IPS-18a (cell line): ENCODE results near the gene PTDSS2.
A peak's percentile ranks its signal among the peaks of the same experiment; 100 is the strongest.
"Not testable (repeated sequence)": the region's sequence is repeated elsewhere in the genome, so short reads cannot be mapped to it uniquely, and the experiment has no call there.

Experiments
- H3K27ac ChIP-seq: one replicate; pipeline ENCODE4 v1.5.1; 2013; ENCODE audit warnings: low read length
- H3K27me3 ChIP-seq: one replicate; pipeline ENCODE4 v1.6.1; 2013; ENCODE audit warnings: mild to moderate bottlenecking, low read length; ENCODE audit not compliant: control insufficient read depth, insufficient read depth
- H3K36me3 ChIP-seq: one replicate; pipeline ENCODE4 v1.6.1; 2013; ENCODE audit warnings: low read depth, low read length; ENCODE audit not compliant: control insufficient read depth
- H3K4me1 ChIP-seq: one replicate; pipeline ENCODE4 v1.6.1; 2013; ENCODE audit warnings: low read depth, low read length; ENCODE audit not compliant: control insufficient read depth
- H3K4me3 ChIP-seq: one replicate; pipeline ENCODE4 v1.5.1; 2013; ENCODE audit warnings: low read length
- H3K9ac ChIP-seq: one replicate; pipeline ENCODE4 v1.6.1; 2013; ENCODE audit warnings: mild to moderate bottlenecking, low read length, moderate library complexity
- H3K9me3 ChIP-seq: one replicate; pipeline ENCODE4 v1.6.1; 2013; ENCODE audit warnings: low read depth, low read length; ENCODE audit not compliant: control insufficient read depth

Gene PTDSS2

DNA sequence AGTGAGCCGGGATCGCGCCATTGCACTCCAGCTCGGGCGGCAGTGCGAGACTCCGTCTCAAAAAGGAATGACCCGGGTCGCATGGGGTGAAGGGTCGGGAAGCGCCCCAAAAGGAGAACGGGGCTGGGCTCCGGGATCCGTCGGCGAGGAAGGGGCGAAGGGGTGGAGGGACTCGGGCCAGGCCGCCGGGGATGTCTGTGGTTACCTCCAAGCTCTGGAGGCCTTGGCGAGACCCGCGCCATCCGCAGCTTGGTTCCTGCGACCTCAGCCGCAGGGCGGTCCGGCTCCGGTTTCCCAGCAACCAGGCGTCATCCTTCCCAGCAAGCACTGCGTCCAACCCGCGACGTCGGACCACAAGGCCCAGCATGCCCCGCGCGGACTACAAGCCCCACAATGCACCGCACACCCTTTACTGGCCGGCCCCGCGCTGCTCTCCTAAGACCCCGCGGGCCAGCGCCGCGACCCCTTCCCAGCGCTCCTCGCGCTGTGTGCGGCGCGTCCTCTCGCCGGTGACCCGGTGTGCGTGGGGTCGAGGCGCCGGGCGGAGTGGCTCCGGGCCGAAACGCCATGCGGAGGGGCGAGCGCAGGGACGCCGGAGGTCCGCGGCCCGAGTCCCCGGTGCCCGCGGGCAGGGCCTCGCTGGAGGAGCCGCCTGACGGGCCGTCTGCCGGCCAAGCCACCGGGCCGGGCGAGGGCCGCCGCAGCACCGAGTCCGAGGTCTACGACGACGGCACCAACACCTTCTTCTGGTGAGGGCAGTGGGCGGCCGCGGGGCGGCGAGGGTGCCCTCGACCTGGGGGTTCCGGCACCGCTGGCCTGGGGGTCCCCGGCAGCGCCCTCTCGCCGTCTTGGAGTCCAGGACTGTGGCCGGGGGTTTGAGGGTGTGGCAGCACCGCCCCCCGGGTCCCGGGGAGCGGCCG lies at the start of gene PTDSS2:
PTDSS2 (plus strand) TSS at position 391 of the 920 bp plus-strand sequence; CDS start at position 568, 177 bp downstream.
- Histone ChIP-seq H3K36me3 (peaks cover 10% of the 10 kb centered on the region), H3K27ac (no peak within 1 kb of the TSS), H3K9me3 (no peaks in the 10 kb centered on the region), H3K9ac (peak within 1 kb of the TSS; percentile 63), H3K27me3 (no peaks in the 10 kb centered on the region), H3K4me1 (peaks cover 5% of the 10 kb centered on the region), H3K4me3 (peak within 1 kb of the TSS; percentile 85)

DNA sequence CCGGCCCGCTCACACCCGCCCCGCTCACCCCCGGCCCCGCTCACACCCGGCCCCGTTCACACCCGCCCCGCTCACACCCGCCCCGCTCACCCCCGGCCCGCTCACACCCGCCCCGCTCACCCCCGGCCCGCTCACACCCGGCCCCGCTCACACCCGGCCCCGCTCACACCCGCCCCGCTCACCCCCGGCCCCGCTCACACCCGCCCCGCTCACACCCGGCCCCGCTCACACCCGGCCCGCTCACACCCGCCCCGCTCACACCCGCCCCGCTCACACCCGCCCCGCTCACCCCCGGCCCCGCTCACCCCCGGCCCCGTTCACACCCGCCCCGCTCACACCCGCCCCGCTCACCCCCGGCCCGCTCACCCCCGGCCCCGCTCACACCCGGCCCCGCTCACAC lies 48.9 kb upstream of the PTDSS2 start:
- not testable (repeated sequence) for H3K27me3 ChIP-seq, H3K4me3 ChIP-seq, H3K36me3 ChIP-seq, H3K4me1 ChIP-seq, H3K9me3 ChIP-seq, H3K27ac ChIP-seq, H3K9ac ChIP-seq

DNA sequence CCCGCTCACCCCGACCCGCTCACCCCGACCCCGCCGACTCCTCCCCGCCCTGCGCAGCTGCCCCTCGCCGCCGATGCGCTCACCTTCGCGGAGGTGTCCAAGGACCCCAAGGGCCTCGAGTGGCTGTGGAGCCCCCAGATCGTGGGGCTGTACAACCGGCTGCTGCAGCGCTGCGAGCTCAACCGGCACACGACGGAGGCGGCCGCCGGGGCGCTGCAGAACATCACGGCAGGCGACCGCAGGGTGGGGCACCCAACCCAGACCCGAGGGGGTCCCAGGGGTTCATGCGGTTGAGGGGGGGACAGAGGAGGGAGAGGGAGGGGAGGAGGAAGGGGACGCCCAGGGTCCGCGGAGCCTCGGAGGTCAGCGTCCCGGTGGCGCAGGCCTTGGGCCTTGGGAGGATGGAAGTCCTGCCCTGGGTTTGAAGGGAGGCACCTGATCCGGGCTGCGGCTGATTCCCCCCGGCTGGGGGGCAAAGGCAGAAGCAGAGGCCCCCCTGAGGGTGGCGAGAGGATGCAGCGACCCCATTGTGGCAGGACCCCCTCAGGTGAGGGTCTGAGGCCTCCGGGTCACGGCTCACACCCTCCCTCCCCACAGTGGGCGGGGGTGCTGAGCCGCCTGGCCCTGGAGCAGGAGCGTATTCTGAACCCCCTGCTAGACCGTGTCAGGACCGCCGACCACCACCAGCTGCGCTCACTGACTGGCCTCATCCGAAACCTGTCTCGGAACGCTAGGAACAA lies 46.9 kb upstream of the PTDSS2 start:
- Histone ChIP-seq H3K9me3 (no peaks in the 10 kb centered on the region), H3K27me3 (peaks cover 4% of the 10 kb centered on the region), H3K27ac (no peak overlapping the region), H3K9ac (no peak overlapping the region), H3K4me1 (no peaks in the 10 kb centered on the region), H3K4me3 (no peak overlapping the region), H3K36me3 (no peaks in the 10 kb centered on the region)

DNA sequence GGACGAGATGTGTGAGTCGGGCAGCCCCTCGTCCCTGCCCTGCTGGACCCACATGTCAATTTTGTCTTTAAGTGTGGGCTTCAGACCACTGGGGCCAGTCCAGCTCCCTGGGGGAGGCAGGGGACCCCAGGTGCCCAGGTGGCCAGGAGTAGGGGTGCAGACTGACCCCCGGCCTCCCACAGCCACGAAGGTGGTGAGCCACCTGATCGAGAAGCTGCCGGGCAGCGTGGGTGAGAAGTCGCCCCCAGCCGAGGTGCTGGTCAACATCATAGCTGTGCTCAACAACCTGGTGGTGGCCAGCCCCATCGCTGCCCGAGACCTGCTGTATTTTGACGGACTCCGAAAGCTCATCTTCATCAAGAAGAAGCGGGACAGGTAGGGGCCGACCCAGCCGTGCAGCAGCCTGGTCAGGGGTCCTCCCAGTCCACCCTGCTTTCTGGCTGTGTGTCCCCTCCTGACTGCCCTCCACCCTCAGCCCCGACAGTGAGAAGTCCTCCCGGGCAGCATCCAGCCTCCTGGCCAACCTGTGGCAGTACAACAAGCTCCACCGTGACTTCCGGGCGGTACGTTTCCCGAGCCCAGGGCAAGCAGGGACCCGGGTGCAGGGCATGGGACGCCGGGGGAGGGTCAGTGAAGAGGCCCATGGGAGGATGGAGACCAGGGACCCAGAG lies 46.2 kb upstream of the PTDSS2 start:
- H3K9ac ChIP-seq: no peak overlapping the region
- no peaks in the 10 kb centered on the region for H3K36me3 ChIP-seq
- no peaks in the 10 kb centered on the region for H3K9me3 ChIP-seq
- no peaks in the 10 kb centered on the region for H3K4me1 ChIP-seq
- no peak overlapping the region for H3K27ac ChIP-seq
- H3K4me3 ChIP-seq: no peak overlapping the region
- H3K27me3 ChIP-seq: peaks cover 5% of the 10 kb centered on the region

DNA sequence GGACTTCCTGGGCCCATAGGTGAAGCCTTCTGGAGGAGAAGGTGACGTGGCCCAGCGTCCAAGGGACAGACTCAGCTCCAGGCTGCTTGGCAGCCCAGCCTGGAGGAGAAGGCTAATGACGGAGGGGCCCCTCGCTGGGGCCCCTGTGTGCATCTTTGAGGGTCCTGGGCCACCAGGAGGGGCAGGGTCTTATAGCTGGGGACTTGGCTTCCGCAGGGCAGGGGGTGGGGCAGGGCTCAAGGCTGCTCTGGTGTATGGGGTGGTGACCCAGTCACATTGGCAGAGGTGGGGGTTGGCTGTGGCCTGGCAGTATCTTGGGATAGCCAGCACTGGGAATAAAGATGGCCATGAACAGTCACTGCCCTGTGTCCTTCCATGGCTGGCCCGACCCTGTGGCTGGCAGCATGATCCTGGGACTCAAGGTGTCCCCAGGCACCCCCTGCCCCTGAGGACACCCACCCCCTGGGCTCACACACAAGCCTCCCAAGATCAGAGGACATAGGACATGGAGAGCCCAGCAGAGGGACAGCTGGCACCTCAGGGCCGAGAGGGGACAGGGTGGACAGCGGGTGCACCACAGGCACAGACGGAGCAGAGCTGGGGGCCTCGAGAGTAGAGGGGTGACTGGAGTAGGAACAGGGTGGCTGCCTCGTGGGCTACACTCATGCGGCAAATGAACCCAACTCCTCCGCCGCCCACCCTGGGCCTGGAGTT lies 45.4 kb upstream of the PTDSS2 start:
- H3K27ac ChIP-seq: no peak overlapping the region
- peaks cover 5% of the 10 kb centered on the region for H3K27me3 ChIP-seq
- no peaks in the 10 kb centered on the region for H3K36me3 ChIP-seq
- H3K9me3 ChIP-seq: no peaks in the 10 kb centered on the region
- H3K4me1 ChIP-seq: no peaks in the 10 kb centered on the region
- H3K9ac ChIP-seq: no peak overlapping the region
- H3K4me3 ChIP-seq: no peak overlapping the region

DNA sequence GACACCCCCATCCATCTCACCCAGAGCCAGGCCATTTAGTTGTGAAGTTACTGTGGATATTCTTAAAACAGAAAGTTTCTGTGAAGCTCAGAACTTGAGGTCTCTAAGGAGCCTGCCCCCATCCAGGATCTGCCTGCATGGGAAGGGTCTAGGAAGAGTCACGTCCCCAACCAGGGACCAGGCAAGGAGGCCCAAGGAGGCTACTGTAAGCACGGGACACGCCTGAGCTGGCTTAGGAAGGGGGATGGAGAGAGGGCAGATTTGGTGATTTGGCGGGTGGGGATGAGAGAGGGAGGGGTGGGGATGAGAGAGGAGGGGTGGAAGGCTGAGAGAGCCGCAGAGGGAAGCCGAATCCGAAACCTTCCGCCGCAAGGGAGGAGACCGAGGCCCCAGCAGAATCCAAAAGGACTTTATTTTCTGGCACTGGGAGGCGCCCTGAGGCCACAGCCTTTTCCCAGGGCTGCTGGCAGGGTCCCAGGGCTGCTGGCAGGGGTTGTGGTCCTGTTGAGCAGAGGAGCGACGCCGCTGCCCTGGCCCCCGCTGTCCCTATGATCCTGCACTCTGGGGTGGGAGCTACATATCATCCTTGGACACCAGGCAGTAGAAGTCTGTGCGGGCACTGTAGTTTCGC lies 44.6 kb upstream of the PTDSS2 start:
- Histone ChIP-seq H3K9me3 (no peaks in the 10 kb centered on the region), H3K4me1 (no peaks in the 10 kb centered on the region), H3K27ac (no peak overlapping the region), H3K27me3 (peaks cover 5% of the 10 kb centered on the region), H3K9ac (no peak overlapping the region), H3K36me3 (no peaks in the 10 kb centered on the region), H3K4me3 (no peak overlapping the region)

DNA sequence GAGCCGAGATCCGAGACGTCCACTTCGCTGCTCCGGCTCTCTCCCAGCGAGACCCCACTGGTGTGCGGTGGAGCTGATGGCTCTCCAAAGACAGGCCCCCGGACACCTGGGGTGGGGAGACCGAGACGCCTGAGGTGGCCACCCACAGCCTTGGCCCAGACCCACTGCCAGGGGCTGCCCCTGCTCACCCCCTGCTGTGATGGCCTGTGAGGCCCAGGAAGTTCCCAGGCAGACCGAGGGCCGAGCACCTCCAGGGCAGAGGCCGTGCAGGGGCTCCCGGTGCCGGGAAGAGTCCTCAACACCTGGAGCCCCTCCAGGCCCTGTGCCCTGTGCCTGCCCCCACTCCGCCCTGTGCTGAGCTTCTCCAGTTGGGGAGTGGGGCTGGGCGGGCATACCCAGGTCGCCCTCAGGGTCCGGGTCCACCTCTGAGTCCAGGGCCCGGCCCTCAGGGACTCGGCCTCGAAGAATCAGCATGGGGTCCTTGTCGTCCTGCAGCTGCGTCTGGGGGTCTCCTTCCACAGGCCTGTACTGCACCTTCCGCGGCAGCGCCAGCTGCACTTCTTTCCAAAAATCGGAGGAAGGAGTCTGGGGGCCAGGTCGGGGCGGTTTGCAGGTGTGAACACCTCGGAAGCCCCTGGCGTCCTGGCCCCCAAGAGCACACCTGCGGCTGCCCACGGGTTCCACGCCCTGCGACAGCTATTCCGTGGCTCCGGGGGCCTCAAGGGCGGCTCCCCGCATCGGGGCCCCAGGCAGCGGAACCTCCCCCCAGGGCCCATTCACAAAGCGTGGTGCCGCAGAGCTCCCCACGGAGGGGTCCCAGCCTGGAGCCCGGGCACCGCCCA lies 43.9 kb upstream of the PTDSS2 start:
- Histone ChIP-seq H3K36me3 (no peaks in the 10 kb centered on the region), H3K27me3 (peaks cover 5% of the 10 kb centered on the region), H3K9ac (no peak overlapping the region), H3K9me3 (no peaks in the 10 kb centered on the region), H3K4me1 (no peaks in the 10 kb centered on the region), H3K27ac (no peak overlapping the region), H3K4me3 (peak overlapping the region; percentile 50)

DNA sequence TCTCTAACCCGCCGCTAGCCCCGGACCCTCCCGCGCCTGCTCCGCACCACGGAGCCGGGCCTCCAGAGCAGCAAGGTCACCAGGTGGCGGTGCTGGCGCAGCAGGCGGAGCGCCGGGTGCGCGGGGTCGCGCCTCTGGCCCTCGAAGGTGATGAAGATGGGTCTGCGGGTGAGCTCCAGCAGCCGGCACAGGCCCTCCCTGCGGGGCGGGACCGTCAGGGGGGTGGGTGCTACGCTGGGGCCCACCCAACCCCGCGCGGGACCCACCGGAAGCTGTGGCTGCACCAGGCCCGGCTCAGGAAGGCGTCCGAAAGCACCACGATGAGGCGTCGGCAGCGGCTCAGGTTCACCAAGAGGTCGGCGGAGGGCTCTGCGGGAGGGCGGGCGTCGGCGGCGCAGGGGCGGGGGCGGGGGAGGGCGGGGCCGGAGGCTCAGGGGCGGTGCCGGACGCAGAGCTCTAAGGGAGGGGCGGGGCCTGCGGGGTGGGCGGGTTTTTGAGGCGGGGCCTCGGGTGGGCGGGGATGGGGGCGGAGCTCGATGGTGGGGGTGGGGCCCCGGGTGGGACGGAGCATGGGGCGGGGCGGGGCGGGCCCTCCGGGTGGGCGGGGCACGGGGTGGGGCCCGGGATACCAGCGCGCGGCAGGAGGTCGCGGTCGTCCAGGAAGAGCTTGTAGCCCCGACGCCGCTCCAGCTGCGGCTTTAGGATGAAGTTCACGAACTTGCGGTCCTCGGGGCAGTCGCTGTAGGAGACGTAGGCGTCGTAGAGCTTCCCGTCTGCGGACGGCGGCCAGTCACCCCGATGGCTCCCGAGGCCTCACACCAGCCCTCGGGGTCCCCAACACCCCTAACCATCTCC lies 43.1 kb upstream of the PTDSS2 start:
- no peaks in the 10 kb centered on the region for H3K4me1 ChIP-seq
- H3K4me3 ChIP-seq: peak overlapping the region; percentile 50
- no peaks in the 10 kb centered on the region for H3K9me3 ChIP-seq
- no peaks in the 10 kb centered on the region for H3K36me3 ChIP-seq
- no peak overlapping the region for H3K27ac ChIP-seq
- no peak overlapping the region for H3K9ac ChIP-seq
- H3K27me3 ChIP-seq: peaks cover 5% of the 10 kb centered on the region

DNA sequence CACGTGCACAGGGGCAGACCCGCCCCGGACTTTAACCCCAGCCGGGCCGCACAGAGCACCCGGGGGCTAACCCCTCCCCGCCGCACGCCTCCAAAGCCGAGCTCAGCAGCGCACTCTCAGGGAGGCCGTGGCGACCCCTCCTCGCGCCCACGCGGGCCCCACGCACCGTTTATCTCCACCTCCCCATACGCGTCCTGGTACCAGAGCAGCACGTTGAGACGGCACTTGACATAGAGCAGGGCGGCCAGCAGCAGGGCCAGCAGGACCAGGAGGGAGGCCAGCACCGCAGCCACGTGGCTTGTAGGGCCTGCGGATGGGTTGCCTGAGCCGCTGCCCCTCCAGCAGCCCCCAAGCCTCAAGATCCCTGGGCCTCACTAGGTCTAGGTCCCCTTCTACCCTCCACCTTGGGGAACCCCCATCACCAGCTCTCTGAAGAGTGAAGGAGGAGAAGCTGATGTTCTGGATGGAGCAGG lies 42.4 kb upstream of the PTDSS2 start:
- Histone ChIP-seq H3K9me3 (no peaks in the 10 kb centered on the region), H3K27me3 (peaks cover 5% of the 10 kb centered on the region), H3K36me3 (no peaks in the 10 kb centered on the region), H3K4me3 (no peak overlapping the region), H3K4me1 (no peaks in the 10 kb centered on the region), H3K9ac (no peak overlapping the region), H3K27ac (no peak overlapping the region)
